ENCODE results near the gene ISG20. TPM values are rescaled to one million over a fixed set of nuclear protein-coding genes. Genes with fewer than 3 reads are reported as not detected.
"Not testable (repeated sequence)": the region's sequence is repeated elsewhere in the genome, so short reads cannot be mapped to it uniquely, and the experiment has no call there.

Gene ISG20
- total RNA-seq, 4 donors from 2014 or later, result 3.9 to 35.9 (median 13.2) TPM

DNA sequence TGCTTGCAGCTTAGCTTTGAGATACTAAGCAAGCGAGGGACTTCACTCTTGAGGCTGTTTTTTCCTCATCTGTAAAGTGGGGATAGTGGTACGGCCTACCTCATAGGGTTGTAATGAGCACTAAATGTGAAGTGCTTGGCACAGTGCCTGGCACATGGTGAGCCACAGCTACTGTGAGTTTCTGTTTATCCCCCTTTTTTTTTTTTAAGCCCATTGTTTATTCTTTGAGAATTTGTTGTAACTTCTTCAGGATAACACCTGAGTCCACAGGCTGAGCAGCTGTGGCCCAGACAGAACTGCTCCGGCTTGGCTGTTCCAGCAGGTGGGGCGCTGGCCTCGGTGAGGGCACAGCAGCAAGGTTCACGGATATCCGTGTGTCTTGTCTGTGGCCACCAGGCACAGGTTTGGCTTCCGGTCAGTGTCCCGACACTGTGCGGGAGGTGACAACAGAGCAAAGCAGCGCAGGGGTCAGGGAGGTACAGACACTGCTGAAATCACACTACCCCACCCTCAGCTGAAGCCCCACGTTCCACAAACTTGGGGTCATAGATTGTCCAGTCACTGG, 7.3 kb upstream of the ISG20 start:
- no peak for DNase-seq
- no peaks in the 10 kb centered on the region for H3K36me3 ChIP-seq
- H3K27me3 ChIP-seq, result no peaks in the 10 kb centered on the region
- H3K4me3 ChIP-seq, result no peak overlapping the region
- intact Hi-C loops (cut with DNase I; ENCODE audit: low total_unique reads), result no loop called here
- H3K27ac ChIP-seq, result peak overlapping the region in 1 of 2 donors; percentile 33
- TF ChIP-seq POLR2A (IDR thresholded peaks at IDR 0.05), result no peak
- TF ChIP-seq CTCF (IDR thresholded peaks at IDR 0.05), result no peak
- H3K9me3 ChIP-seq, result no peaks in the 10 kb centered on the region
- no peaks in the 10 kb centered on the region for H3K4me1 ChIP-seq

GRCh38 chr15:88632797-88633196, 6.0 kb upstream of the ISG20 start:
- H3K4me1 ChIP-seq; H3K36me3 ChIP-seq; H3K4me3 ChIP-seq; H3K27me3 ChIP-seq; H3K27ac ChIP-seq; H3K9me3 ChIP-seq; intact Hi-C loops (cut with DNase I; ENCODE audit: low total_unique reads); DNase-seq: not testable (repeated sequence)

DNA sequence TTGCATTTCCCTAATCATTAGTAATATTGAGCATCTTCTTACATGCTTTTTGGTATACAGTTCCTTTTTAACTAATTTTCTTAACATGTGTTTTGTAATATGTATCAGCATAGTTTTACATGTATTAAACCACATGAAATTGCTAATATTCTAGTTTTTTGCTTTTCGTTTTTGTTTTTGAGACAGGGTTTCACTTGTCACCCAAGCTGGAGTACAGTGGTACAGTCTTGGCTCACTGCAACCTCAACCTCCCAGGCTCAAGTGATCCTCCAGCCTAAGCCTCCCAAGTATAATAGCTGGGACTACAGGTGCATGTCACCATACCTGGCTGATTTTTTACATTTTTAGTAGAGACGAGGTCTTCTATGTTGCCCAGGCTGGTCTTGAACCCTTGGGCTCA, 4.4 kb upstream of the ISG20 start:
- TF ChIP-seq CTCF (IDR thresholded peaks at IDR 0.05) (no peak), POLR2A (IDR thresholded peaks at IDR 0.05) (no peak)
- Histone ChIP-seq H3K27ac (no peak overlapping the region), H3K4me3 (no peak overlapping the region), H3K27me3 (no peaks in the 10 kb centered on the region), H3K4me1 (peaks cover 0 to 6% of the 10 kb centered on the region in 2 donors), H3K36me3 (no peaks in the 10 kb centered on the region), H3K9me3 (no peaks in the 10 kb centered on the region)
- no peak for DNase-seq
- intact Hi-C loops (cut with DNase I; ENCODE audit: low total_unique reads), result no loop called here

DNA sequence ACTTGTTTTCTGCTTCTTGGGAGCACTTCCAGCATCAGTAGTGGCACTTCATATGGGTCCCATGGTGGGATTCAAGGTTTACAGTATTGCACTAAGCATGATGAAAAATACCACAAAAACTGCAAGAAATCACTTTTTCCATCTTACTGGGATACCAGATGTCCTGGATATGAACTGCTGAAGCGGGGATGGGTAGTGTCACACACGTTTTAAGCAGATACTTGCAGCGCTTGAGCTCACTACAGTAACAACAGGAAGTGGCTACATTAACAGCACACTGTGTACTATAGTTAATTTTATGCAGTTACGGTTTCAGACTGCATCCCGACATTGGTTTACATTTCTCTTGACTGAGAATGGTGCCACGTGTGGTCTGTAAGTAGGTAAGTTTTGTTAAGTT, 3.5 kb upstream of the ISG20 start:
- DNase-seq, result no peak
- no peak overlapping the region for H3K4me3 ChIP-seq
- intact Hi-C loops (cut with DNase I; ENCODE audit: low total_unique reads), result no loop called here
- no peaks in the 10 kb centered on the region for H3K36me3 ChIP-seq
- peaks cover 0 to 6% of the 10 kb centered on the region in 2 donors for H3K4me1 ChIP-seq
- H3K27me3 ChIP-seq, result no peaks in the 10 kb centered on the region
- no peak overlapping the region for H3K27ac ChIP-seq
- TF ChIP-seq CTCF (IDR thresholded peaks at IDR 0.05) (no peak), POLR2A (IDR thresholded peaks at IDR 0.05) (no peak)
- H3K9me3 ChIP-seq, result no peaks in the 10 kb centered on the region

DNA sequence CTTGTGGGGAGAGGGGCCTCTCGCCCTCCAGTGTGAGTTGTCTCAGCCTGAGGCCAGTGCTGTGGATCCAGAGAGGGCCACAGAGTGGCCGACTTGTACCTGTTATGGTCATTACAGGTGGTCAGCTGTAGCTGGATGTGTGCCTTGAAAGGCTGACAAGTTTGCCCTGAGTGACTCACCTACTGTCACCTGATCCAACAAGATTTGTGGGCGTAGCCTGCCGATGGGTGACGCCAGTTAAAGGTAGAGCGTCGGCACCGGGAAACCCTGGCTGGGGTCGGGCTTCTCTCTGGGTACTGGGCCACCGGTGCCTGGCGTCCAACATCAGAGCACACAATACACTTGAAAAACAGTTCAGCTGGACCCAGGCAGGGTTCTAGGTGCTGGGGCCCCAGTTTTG, 2.8 kb upstream of the ISG20 start:
- Histone ChIP-seq H3K4me3 (no peak overlapping the region), H3K27ac (peak overlapping the region in 1 of 2 donors; percentile 98), H3K4me1 (peaks cover 0 to 6% of the 10 kb centered on the region in 2 donors), H3K9me3 (no peaks in the 10 kb centered on the region), H3K36me3 (no peaks in the 10 kb centered on the region), H3K27me3 (no peaks in the 10 kb centered on the region)
- no peak for DNase-seq
- TF ChIP-seq CTCF (IDR thresholded peaks at IDR 0.05) (no peak), POLR2A (IDR thresholded peaks at IDR 0.05) (no peak)
- intact Hi-C loops (cut with DNase I; ENCODE audit: low total_unique reads), result no loop called here

- H3K36me3 ChIP-seq, result no peaks in the 10 kb centered on the region
- DNase-seq, result no peak
- no peak for TF ChIP-seq CTCF (IDR thresholded peaks at IDR 0.05)
- H3K4me1 ChIP-seq, result peaks cover 0 to 6% of the 10 kb centered on the region in 2 donors
- H3K9me3 ChIP-seq, result no peaks in the 10 kb centered on the region
- H3K4me3 ChIP-seq, result no peak overlapping the region
- H3K27ac ChIP-seq, result peak overlapping the region; percentile 96 to 98
- intact Hi-C loops (cut with DNase I; ENCODE audit: low total_unique reads), result no loop called here
- H3K27me3 ChIP-seq, result no peaks in the 10 kb centered on the region
Observed at GRCh38 chr15:88636654-88637053, 2.2 kb upstream of the ISG20 start.

All from uterus (tissue), 4 donors.